ENCODE results near the gene BARX1. TPM values are rescaled to one million over a fixed set of nuclear protein-coding genes. Genes with fewer than 3 reads are reported as not detected.
"Not testable (repeated sequence)": the region's sequence is repeated elsewhere in the genome, so short reads cannot be mapped to it uniquely, and the experiment has no call there.

The BARX1 gene
- total and polyA plus RNA-seq, 7 donors, result 0.23 TPM; not detected in 6

DNA sequence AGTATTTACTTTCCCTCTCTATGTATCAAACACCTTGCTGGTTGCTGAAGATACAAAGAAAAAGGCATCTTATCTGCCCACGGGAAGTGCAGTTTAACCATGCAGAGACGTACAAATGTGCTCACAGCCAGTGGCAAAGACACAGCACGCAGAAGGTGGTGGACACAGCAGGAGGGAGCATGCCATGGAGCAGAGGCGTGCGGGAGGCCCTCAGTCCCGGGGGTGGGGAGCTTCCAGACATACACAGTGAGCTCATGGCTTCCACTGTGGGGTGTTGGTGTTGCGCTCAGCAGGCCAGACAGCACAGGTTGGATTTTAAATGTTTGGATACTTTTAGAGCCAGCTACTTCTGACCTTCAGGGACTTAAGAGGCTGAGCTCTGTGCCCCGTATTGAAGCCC is 8.8 kb upstream of the BARX1 start:
- TF ChIP-seq EP300 (IDR thresholded peaks at IDR 0.05) (no peak), POLR2AphosphoS5 (IDR thresholded peaks at IDR 0.05) (no peak), POLR2A (IDR thresholded peaks at IDR 0.05) (no peak)
- TF ChIP-seq, protein P1, sequence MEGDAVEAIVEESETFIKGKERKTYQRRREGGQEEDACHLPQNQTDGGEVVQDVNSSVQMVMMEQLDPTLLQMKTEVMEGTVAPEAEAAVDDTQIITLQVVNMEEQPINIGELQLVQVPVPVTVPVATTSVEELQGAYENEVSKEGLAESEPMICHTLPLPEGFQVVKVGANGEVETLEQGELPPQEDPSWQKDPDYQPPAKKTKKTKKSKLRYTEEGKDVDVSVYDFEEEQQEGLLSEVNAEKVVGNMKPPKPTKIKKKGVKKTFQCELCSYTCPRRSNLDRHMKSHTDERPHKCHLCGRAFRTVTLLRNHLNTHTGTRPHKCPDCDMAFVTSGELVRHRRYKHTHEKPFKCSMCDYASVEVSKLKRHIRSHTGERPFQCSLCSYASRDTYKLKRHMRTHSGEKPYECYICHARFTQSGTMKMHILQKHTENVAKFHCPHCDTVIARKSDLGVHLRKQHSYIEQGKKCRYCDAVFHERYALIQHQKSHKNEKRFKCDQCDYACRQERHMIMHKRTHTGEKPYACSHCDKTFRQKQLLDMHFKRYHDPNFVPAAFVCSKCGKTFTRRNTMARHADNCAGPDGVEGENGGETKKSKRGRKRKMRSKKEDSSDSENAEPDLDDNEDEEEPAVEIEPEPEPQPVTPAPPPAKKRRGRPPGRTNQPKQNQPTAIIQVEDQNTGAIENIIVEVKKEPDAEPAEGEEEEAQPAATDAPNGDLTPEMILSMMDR (IDR thresholded peaks at IDR 0.05), result no peak
- peak; percentile 40 for DNase-seq
- H3K27me3 ChIP-seq, result peaks cover 25 to 39% (median 35%) of the 10 kb centered on the region in 3 donors
- intact Hi-C loops (cut with DNase I), result loop anchor here (1.0 kb wide), 1 partner anchor 282 kb away; no protein-coding TSS in a partner anchor
- H3K36me3 ChIP-seq, result no peaks in the 10 kb centered on the region
- WGBS, 2 donors, result 66 to 74% methylated on average over 8 of the region's 8 CpGs
- no peak overlapping the region for H3K4me3 ChIP-seq
- H3K27ac ChIP-seq, result no peak overlapping the region
- peaks cover 0 to 27% (median 21%) of the 10 kb centered on the region in 4 donors for H3K4me1 ChIP-seq
- H3K9me3 ChIP-seq, result no peaks in the 10 kb centered on the region

GRCh38 chr9:93963489-93963888 is 8.3 kb upstream of the BARX1 start:
- DNase-seq, H3K27ac ChIP-seq, H3K9me3 ChIP-seq, H3K4me3 ChIP-seq, H3K36me3 ChIP-seq: not testable (repeated sequence)
- peaks cover 0 to 32% (median 26%) of the 10 kb centered on the region in 4 donors for H3K4me1 ChIP-seq
- intact Hi-C loops (cut with DNase I), result loop anchor here (1.0 kb wide), 1 partner anchor 281 kb away; no protein-coding TSS in a partner anchor
- WGBS, 2 donors, result 48 to 61% methylated on average over 3 of the region's 3 CpGs
- peaks cover 30 to 44% (median 40%) of the 10 kb centered on the region in 3 donors for H3K27me3 ChIP-seq

DNA sequence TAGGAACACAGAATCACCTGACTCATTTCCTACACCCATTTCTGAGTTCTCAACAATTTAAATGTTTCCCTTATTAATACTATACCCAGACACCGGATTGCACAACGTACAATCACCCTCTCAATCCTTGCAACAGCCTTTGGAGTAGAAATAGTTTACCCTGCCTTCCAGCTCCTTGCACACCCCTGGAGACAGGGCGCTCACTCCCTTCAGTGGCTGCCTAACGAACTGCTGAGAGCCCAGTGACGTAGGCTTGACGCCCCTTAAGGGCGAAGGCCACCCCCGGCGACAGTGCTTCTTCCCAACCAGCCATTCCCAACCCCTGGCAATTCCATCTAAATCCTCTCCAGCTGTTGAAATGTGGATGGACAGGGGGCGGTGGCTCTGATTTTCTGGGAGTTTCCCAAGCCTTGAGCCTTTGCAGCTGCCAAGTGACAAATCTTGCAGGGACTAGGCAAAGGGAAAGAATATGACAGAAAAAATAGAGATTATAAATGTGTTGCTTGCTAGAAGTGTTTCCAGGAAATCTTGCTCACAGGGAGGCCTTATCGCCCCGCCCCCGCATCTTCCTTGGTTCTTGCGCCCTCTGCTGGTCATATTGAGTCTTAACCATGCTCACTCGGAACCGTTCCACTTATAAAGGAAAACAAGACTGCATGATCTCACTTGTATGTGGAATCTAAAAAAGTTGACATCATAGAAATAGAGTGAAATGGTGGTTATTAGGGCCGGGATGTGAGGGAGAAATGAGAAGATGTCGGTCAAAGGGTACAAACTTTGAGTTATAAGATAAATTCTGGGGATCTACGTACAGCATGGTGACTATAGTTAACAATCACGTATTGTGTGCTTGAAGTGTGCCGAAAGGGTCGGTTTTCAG is 7.6 kb upstream of the BARX1 start:
- peak; percentile 89 for DNase-seq
- TF ChIP-seq, protein P1 (IDR thresholded peaks at IDR 0.05), result peak; percentile 55 to 83 (median 78)
- TF ChIP-seq POLR2AphosphoS5 (IDR thresholded peaks at IDR 0.05) (peak in 2 of 4 donors; percentile 22 to 45), EP300 (IDR thresholded peaks at IDR 0.05) (no peak)
- WGBS, 2 donors, result 17 to 21% methylated on average over 22 of the region's 22 CpGs
- Histone ChIP-seq H3K27me3 (peaks cover 36 to 51% (median 46%) of the 10 kb centered on the region in 3 donors), H3K36me3 (no peaks in the 10 kb centered on the region), H3K9me3 (no peaks in the 10 kb centered on the region), H3K4me1 (peaks cover 0 to 36% (median 30%) of the 10 kb centered on the region in 4 donors), H3K4me3 (no peak overlapping the region), H3K27ac (no peak overlapping the region)
- intact Hi-C loops (cut with DNase I), result loop anchor here (1.0 kb wide), 1 partner anchor 280 kb away; no protein-coding TSS in a partner anchor

GRCh38 chr9:93962017-93962416 is 6.9 kb upstream of the BARX1 start:
- TF ChIP-seq, protein P1 (IDR thresholded peaks at IDR 0.05), result no peak
- TF ChIP-seq POLR2A (IDR thresholded peaks at IDR 0.05), result no peak
- no peak for DNase-seq
- Histone ChIP-seq H3K4me1 (peaks cover 0 to 36% (median 30%) of the 10 kb centered on the region in 4 donors), H3K27me3 (peaks cover 42 to 57% (median 51%) of the 10 kb centered on the region in 3 donors), H3K27ac (no peak overlapping the region), H3K4me3 (no peak overlapping the region), H3K36me3 (no peaks in the 10 kb centered on the region), H3K9me3 (no peaks in the 10 kb centered on the region)
- intact Hi-C loops (cut with DNase I), result no loop called here
- WGBS, 2 donors, result 75 to 89% methylated on average over 1 of the region's 1 CpG

DNA sequence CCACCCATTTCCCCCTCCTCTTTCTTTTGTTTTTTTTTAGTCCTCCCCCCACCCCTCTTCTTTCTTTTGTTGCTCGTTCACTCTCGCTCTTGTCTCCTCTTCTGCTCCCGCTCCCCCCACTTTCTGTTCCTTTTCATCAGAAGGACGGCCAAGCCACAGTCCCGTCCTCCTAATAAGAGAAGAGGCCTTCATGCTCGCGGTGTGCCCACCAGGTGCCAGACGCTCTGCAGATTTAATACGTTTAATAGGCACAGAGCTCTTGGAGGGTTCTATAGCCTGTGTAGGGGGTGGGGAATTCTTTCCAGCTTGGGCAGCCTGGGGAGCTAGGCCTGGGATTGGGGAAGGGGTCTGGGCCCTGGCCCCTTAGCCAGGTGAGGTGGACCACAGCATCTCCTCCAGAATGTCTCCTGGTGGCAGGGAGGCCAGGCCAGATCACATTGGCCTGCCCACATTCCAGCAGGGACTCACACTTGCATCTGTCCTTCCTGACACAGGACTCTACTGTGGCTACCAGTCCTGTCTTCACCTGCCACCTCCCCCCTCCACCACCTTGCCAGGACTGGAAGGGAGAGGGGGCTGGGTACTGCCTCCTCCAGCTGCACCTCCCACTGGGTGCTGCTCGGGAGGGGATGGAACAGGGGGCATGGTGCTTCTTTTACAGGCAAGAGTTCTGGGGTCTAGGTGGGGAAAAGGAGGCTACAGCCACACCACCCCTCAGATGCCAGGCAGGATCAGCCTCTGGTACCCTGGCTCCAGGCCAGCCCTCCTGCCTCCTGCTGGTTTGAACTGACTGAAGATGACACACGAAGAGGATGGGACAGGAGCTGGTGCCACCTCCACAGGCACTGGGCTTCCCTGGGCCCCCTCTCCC is 6.1 kb upstream of the BARX1 start:
- no peak overlapping the region for H3K27ac ChIP-seq
- no peak overlapping the region for H3K4me3 ChIP-seq
- H3K36me3 ChIP-seq, result no peaks in the 10 kb centered on the region
- peaks cover 49 to 62% (median 57%) of the 10 kb centered on the region in 3 donors for H3K27me3 ChIP-seq
- H3K4me1 ChIP-seq, result peaks cover 0 to 36% (median 30%) of the 10 kb centered on the region in 4 donors
- 39 to 62% methylated on average over 11 of the region's 11 CpGs for WGBS, 2 donors
- no peaks in the 10 kb centered on the region for H3K9me3 ChIP-seq
- intact Hi-C loops (cut with DNase I), result no loop called here
- TF ChIP-seq, protein P1 (IDR thresholded peaks at IDR 0.05), result no peak
- no peak for TF ChIP-seq POLR2A (IDR thresholded peaks at IDR 0.05)
- no peak for TF ChIP-seq POLR2AphosphoS5 (IDR thresholded peaks at IDR 0.05)
- TF ChIP-seq EP300 (IDR thresholded peaks at IDR 0.05), result no peak
- DNase-seq, result peak; percentile 63
